ENCODE data around the gene SECISBP2L. TPM values are rescaled to one million over a fixed set of nuclear protein-coding genes. Genes with fewer than 3 reads are reported as not detected.

Gene SECISBP2L
- total RNA-seq, 4 donors from 2014 or later = 27.7 to 63.2 (median 33.2) TPM

DNA sequence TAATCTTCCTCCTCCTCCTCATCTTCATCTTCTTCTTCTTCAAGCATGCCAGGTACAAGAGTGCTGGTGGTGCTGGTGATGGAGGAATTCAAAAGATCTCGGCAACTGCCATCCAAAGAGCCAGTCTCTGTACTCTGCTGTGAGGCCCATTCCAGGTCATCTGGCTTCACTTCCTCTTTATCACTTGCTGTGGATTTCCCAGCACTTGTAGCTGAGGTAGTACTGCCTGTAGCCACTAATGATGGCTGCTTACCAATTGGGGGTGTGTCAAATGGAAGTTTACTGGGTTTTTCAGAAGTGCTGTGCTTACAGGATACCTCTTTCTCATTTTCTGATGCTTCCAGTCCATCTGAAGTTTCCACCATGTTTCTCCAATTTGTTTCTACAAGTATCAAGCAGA, 53.7 kb downstream of the SECISBP2L start:
- Histone ChIP-seq H3K9me3 (no peaks in the 10 kb centered on the region), H3K27me3 (no peaks in the 10 kb centered on the region), H3K4me3 (no peak overlapping the region), H3K4me1 (no peaks in the 10 kb centered on the region), H3K27ac (no peak overlapping the region), H3K36me3 (peaks cover 0 to 47% (median 15%) of the 10 kb centered on the region in 4 donors)
- no peak for DNase-seq
- intact Hi-C loops (cut with DNase I; ENCODE audit: low total_unique reads) = no loop called here
- 95 to 100% methylated on average over 1 of the region's 1 CpG for WGBS, 2 donors (ENCODE audit: low coverage in 1 of 2)
- in situ Hi-C loops (cut with MboI; ENCODE audit: low pct_ligation_motif_present in 1 of 4, low pct_unique_long_range_greater_than_20kb in 1 of 4, low sequenced_read_pairs in 3 of 4) = no loop called here
- TF ChIP-seq POLR2A (IDR thresholded peaks at IDR 0.05) (no peak), POLR2AphosphoS5 (IDR thresholded peaks at IDR 0.05) (no peak), EP300 (IDR thresholded peaks at IDR 0.05; ENCODE audit: low read depth) (no peak)
- TF ChIP-seq, protein P1, sequence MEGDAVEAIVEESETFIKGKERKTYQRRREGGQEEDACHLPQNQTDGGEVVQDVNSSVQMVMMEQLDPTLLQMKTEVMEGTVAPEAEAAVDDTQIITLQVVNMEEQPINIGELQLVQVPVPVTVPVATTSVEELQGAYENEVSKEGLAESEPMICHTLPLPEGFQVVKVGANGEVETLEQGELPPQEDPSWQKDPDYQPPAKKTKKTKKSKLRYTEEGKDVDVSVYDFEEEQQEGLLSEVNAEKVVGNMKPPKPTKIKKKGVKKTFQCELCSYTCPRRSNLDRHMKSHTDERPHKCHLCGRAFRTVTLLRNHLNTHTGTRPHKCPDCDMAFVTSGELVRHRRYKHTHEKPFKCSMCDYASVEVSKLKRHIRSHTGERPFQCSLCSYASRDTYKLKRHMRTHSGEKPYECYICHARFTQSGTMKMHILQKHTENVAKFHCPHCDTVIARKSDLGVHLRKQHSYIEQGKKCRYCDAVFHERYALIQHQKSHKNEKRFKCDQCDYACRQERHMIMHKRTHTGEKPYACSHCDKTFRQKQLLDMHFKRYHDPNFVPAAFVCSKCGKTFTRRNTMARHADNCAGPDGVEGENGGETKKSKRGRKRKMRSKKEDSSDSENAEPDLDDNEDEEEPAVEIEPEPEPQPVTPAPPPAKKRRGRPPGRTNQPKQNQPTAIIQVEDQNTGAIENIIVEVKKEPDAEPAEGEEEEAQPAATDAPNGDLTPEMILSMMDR (IDR thresholded peaks at IDR 0.05) = no peak

DNA sequence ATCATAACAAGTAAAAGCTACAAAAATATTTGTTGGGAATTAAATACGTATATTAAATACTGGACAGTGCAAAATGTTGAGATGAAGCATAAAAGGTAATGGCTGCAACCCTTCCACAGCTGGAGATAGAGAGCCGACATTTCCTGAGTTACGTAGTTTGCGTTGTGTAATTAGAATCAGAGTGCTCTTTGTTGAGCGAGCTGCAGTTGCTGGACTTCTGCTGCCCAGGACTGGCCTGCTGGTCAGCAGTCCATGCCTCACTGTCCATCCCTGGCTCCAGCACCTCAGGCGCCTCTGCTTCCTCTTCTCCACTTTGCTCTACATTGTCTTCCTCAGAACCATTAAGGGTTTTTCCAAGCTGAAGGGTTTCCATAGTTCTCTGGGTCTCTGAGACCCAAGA, 54.1 kb downstream of the SECISBP2L start:
- intact Hi-C loops (cut with DNase I; ENCODE audit: low total_unique reads) (no loop called here), in situ Hi-C loops (cut with MboI; ENCODE audit: low pct_ligation_motif_present in 1 of 4, low pct_unique_long_range_greater_than_20kb in 1 of 4, low sequenced_read_pairs in 3 of 4) (no loop called here)
- Histone ChIP-seq H3K4me1 (no peaks in the 10 kb centered on the region), H3K27me3 (no peaks in the 10 kb centered on the region), H3K9me3 (no peaks in the 10 kb centered on the region), H3K4me3 (no peak overlapping the region), H3K36me3 (peaks cover 0 to 46% (median 15%) of the 10 kb centered on the region in 4 donors), H3K27ac (no peak overlapping the region)
- WGBS, 2 donors (ENCODE audit: low coverage in 1 of 2) = 94 to 96% methylated on average over 6 of the region's 6 CpGs
- no peak for TF ChIP-seq POLR2A (IDR thresholded peaks at IDR 0.05)
- TF ChIP-seq EP300 (IDR thresholded peaks at IDR 0.05; ENCODE audit: low read depth) = no peak
- TF ChIP-seq POLR2AphosphoS5 (IDR thresholded peaks at IDR 0.05) = no peak
- TF ChIP-seq, protein P1 (IDR thresholded peaks at IDR 0.05) = no peak
- DNase-seq = no peak

- Histone ChIP-seq H3K36me3 (peaks cover 0 to 23% (median 6%) of the 10 kb centered on the region in 4 donors), H3K27me3 (no peaks in the 10 kb centered on the region), H3K9me3 (no peaks in the 10 kb centered on the region), H3K4me3 (no peak overlapping the region), H3K27ac (no peak overlapping the region), H3K4me1 (peaks cover 0 to 9% (median 0%) of the 10 kb centered on the region in 4 donors)
- no peak for DNase-seq
- intact Hi-C loops (cut with DNase I; ENCODE audit: low total_unique reads) = no loop called here
- 74 to 88% methylated on average over 1 of the region's 1 CpG for WGBS, 2 donors (ENCODE audit: low coverage in 1 of 2)
- TF ChIP-seq EP300 (IDR thresholded peaks at IDR 0.05; ENCODE audit: low read depth) = no peak
- no peak for TF ChIP-seq POLR2AphosphoS5 (IDR thresholded peaks at IDR 0.05)
- TF ChIP-seq, protein P1 (IDR thresholded peaks at IDR 0.05) = no peak
- no peak for TF ChIP-seq POLR2A (IDR thresholded peaks at IDR 0.05)
- in situ Hi-C loops (cut with MboI; ENCODE audit: low pct_ligation_motif_present in 1 of 4, low pct_unique_long_range_greater_than_20kb in 1 of 4, low sequenced_read_pairs in 3 of 4) = no loop called here
Measured at GRCh38 chr15:48989170-48989569, 57.1 kb downstream of the SECISBP2L start.

DNA sequence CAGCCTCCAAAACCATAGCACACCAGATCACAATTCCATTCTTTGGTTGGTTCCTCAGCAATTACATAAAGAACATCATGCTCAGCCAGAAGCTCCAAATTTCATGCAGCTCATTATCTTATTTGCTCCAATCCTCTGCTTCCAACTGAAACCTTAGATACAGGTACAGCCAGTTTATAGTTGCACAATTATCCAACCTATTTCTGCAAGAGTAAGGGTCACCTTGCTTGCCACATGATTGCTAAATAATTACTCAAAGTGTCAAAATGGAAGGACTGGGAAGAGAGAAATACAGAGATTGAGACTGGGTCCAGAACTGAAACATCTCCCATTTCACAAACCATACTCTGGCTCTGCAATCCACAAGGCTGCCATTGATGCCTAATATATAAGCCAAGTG, 59.1 kb downstream of the SECISBP2L start:
- intact Hi-C loops (cut with DNase I; ENCODE audit: low total_unique reads) = no loop called here
- Histone ChIP-seq H3K9me3 (no peaks in the 10 kb centered on the region), H3K4me3 (no peak overlapping the region), H3K4me1 (peaks cover 0 to 9% (median 0%) of the 10 kb centered on the region in 4 donors), H3K27me3 (no peaks in the 10 kb centered on the region), H3K36me3 (peaks cover 0 to 17% (median 2%) of the 10 kb centered on the region in 4 donors), H3K27ac (no peak overlapping the region)
- no peak for TF ChIP-seq POLR2AphosphoS5 (IDR thresholded peaks at IDR 0.05)
- TF ChIP-seq EP300 (IDR thresholded peaks at IDR 0.05; ENCODE audit: low read depth) = no peak
- TF ChIP-seq, protein P1 (IDR thresholded peaks at IDR 0.05) = no peak
- TF ChIP-seq POLR2A (IDR thresholded peaks at IDR 0.05) = no peak
- DNase-seq = no peak
- in situ Hi-C loops (cut with MboI; ENCODE audit: low pct_ligation_motif_present in 1 of 4, low pct_unique_long_range_greater_than_20kb in 1 of 4, low sequenced_read_pairs in 3 of 4) = no loop called here
